Suprapubic skin (tissue), 4 donors: ENCODE measurements around the gene LAMA4. TPM values are rescaled to one million over a fixed set of nuclear protein-coding genes. Genes with fewer than 3 reads are reported as not detected.
A peak's percentile ranks its signal among the peaks of the same experiment; 100 is the strongest.

Experiments used
- DNase-seq, 2 donors: peaks; one replicate each; pipeline ENCODE4 v3.0.0-alpha.2; 2019; ENCODE audit warnings: low spot score in 2 of 2
- H3K27ac ChIP-seq: fragments of 200-600 bp; sonication (generic); one replicate; pipeline ENCODE4 v1.5.1; 2019
- H3K27me3 ChIP-seq: fragments of 200-600 bp; sonication (generic); one replicate; pipeline ENCODE4 v1.5.1; 2019
- H3K36me3 ChIP-seq: fragments of 200-600 bp; sonication (generic); one replicate; pipeline ENCODE4 v1.5.1; 2019
- H3K4me1 ChIP-seq: fragments of 200-600 bp; sonication (generic); one replicate; pipeline ENCODE4 v1.5.1; 2019
- H3K4me3 ChIP-seq: fragments of 200-600 bp; sonication (generic); one replicate; pipeline ENCODE4 v1.5.1; 2019; ENCODE audit warnings: mild to moderate bottlenecking
- H3K9me3 ChIP-seq: fragments of 200-600 bp; sonication (generic); one replicate; pipeline ENCODE4 v1.5.1; 2019
- EP300 ChIP-seq: sonication (generic); formaldehyde crosslinking; IDR thresholded peaks from one replicate; pipeline ENCODE4 v1.6.1; 2017; ENCODE audit warnings: antibody characterized with exemption
- POLR2A ChIP-seq, 2 donors: fragments of 450-650 bp; IDR thresholded peaks; one replicate each; pipeline ENCODE4 v1.6.1; 2017; ENCODE audit warnings: antibody characterized with exemption in 2 of 2, mild to moderate bottlenecking in 2 of 2, moderate library complexity in 2 of 2
- POLR2AphosphoS5 ChIP-seq, 3 donors: sonication (generic); formaldehyde crosslinking; IDR thresholded peaks; one replicate each; pipeline ENCODE4 v1.6.1; 2017; ENCODE audit warnings: antibody characterized with exemption in 3 of 3
- WGBS: methylation state at CpG from one replicate; pipeline ENCODE4 v1.1.5; 2018; 5-methylcytosine and 5-hydroxymethylcytosine counted together
- total RNA-seq, 4 donors: library from RNA; depleted of rRNA; stranded (reverse); fragments of >200 nt; gene quantifications; one replicate each; pipeline ENCODE4 v1.1.0, GENCODE V29; 2016
- TF ChIP-seq, protein P1 (sequence below), 2 donors: fragments of 200-600 bp in 1 of 2; fragments of 450-650 bp in 1 of 2; sonication (generic) in 1 of 2; IDR thresholded peaks; one replicate each; pipeline ENCODE4 v1.5.1; 2016 to 2019; ENCODE audit warnings: antibody characterized with exemption in 2 of 2, mild to moderate bottlenecking in 1 of 2, moderate library complexity in 1 of 2

LAMA4 gene
- total RNA-seq, 4 donors from 2014 or later, result 10.4 to 44.0 (median 23.6) TPM

GRCh38 chr6:112254921-112255320 is 554 bp upstream of the LAMA4 start:
- TF ChIP-seq EP300 (no peak), POLR2A (IDR thresholded peaks at IDR 0.05) (no peak), POLR2AphosphoS5 (IDR thresholded peaks at IDR 0.05) (no peak)
- TF ChIP-seq, protein P1, sequence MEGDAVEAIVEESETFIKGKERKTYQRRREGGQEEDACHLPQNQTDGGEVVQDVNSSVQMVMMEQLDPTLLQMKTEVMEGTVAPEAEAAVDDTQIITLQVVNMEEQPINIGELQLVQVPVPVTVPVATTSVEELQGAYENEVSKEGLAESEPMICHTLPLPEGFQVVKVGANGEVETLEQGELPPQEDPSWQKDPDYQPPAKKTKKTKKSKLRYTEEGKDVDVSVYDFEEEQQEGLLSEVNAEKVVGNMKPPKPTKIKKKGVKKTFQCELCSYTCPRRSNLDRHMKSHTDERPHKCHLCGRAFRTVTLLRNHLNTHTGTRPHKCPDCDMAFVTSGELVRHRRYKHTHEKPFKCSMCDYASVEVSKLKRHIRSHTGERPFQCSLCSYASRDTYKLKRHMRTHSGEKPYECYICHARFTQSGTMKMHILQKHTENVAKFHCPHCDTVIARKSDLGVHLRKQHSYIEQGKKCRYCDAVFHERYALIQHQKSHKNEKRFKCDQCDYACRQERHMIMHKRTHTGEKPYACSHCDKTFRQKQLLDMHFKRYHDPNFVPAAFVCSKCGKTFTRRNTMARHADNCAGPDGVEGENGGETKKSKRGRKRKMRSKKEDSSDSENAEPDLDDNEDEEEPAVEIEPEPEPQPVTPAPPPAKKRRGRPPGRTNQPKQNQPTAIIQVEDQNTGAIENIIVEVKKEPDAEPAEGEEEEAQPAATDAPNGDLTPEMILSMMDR (IDR thresholded peaks at IDR 0.05), result no peak
- peak overlapping the region; percentile 89 for H3K27ac ChIP-seq
- H3K27me3 ChIP-seq, result no peaks in the 10 kb centered on the region
- H3K9me3 ChIP-seq, result no peaks in the 10 kb centered on the region
- peak overlapping the region; percentile 77 for H3K4me3 ChIP-seq
- H3K4me1 ChIP-seq, result peaks cover 32% of the 10 kb centered on the region
- no peaks in the 10 kb centered on the region for H3K36me3 ChIP-seq
- 61% methylated on average over 3 of the region's 3 CpGs for WGBS
- no peak for DNase-seq

- Histone ChIP-seq H3K27ac (peak overlapping the region; percentile 89), H3K4me1 (peaks cover 41% of the 10 kb centered on the region), H3K4me3 (peak overlapping the region; percentile 77), H3K27me3 (no peaks in the 10 kb centered on the region), H3K36me3 (no peaks in the 10 kb centered on the region), H3K9me3 (no peaks in the 10 kb centered on the region)
- DNase-seq, result no peak
- 2% methylated on average over 7 of the region's 8 CpGs for WGBS
- TF ChIP-seq POLR2AphosphoS5 (IDR thresholded peaks at IDR 0.05) (no peak), POLR2A (IDR thresholded peaks at IDR 0.05) (no peak), EP300 (no peak)
- TF ChIP-seq, protein P1 (IDR thresholded peaks at IDR 0.05), result no peak
Measured at GRCh38 chr6:112253498-112253840, 898 bp downstream of the LAMA4 start.

DNA sequence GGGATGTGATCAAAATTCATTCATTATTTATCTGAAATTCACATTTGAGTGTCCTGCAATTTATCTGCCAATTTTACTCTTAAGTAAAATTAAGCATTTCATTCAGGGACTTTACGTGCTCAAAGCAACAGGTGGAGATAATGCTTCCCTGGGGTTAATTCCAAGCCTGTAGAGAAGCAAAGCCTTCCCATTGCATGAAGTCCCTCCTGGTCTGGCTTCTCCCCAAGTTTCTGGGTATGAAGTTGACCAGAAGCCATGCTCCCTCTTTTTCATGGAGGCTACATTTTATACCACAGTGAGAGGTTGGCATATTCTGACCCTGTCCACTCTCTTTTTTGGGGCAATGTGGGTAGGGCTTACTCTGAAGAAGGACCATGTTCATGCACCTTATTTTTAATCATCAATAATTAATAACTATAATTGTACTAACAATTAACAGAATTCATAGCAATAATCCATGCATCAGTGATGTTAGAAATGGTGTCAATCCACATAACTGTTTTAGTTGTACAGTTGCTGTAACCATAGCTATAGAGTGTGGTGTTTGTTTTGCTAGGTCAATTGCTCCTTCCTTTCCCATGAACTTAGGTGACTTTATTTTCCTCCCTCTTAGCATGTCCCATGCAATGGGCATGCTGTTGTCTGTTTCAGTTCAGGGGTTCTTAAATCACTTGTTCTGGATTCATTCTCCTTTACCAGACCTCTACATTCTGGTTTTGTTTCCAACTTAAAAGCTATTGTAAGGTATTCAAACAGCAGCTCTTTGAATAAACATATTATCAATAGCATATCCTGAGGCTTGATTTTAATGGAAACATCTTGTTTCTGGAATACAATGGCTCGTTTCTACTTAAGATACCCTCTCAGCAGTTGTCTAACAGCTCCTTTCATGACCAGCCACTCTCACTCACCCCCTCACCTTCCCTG is 1.5 kb downstream of the LAMA4 start:
- no peak for TF ChIP-seq POLR2AphosphoS5 (IDR thresholded peaks at IDR 0.05)
- H3K36me3 ChIP-seq, result no peaks in the 10 kb centered on the region
- peak overlapping the region; percentile 89 for H3K27ac ChIP-seq
- H3K27me3 ChIP-seq, result no peaks in the 10 kb centered on the region
- H3K4me3 ChIP-seq, result peak overlapping the region; percentile 77
- no peak for DNase-seq
- 29% methylated on average over 2 of the region's 2 CpGs for WGBS
- no peaks in the 10 kb centered on the region for H3K9me3 ChIP-seq
- peaks cover 43% of the 10 kb centered on the region for H3K4me1 ChIP-seq

DNA sequence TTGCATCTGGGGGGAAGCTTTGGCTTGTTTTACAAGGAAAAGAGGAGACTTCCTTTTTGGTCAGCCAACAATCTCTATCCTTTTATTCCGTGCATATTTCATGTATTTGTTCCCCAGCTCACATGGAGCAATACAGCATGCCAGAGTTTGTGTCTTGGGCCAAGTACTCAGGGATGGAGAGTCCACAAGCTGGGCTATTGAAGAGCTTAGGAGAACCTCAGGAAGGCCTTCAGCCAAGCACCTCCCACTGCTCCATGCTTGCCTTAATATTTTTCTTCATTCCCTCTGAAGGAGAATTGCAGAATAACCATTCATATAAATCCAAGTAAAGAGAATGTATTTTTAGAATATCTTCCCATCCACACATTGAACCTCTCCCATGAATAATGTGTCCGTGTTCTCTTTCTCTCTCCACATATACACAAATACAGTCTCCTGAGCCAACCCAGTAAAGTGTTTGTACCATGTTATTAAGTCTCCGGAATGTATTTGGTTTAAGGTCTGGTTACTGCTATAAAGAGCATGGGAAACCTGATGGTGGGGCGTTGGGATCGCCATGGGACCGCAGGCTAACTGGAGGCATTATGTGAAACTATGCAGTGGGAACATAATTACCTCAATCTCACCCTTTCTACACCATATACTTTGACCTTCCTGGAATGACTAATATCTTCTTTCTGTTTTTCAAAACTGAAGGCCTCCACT is 3.0 kb downstream of the LAMA4 start:
- Histone ChIP-seq H3K27ac (peak overlapping the region; percentile 54), H3K4me1 (peaks cover 52% of the 10 kb centered on the region), H3K36me3 (no peaks in the 10 kb centered on the region), H3K9me3 (no peaks in the 10 kb centered on the region), H3K27me3 (no peaks in the 10 kb centered on the region), H3K4me3 (peak overlapping the region; percentile 77)
- 58% methylated on average over 6 of the region's 6 CpGs for WGBS
- TF ChIP-seq POLR2AphosphoS5 (IDR thresholded peaks at IDR 0.05), result peak in 1 of 3 donors; percentile 28
- TF ChIP-seq POLR2A (IDR thresholded peaks at IDR 0.05), result no peak
- no peak for TF ChIP-seq EP300
- TF ChIP-seq, protein P1 (IDR thresholded peaks at IDR 0.05), result no peak
- DNase-seq, result peak in 1 of 2 donors; percentile 77

DNA sequence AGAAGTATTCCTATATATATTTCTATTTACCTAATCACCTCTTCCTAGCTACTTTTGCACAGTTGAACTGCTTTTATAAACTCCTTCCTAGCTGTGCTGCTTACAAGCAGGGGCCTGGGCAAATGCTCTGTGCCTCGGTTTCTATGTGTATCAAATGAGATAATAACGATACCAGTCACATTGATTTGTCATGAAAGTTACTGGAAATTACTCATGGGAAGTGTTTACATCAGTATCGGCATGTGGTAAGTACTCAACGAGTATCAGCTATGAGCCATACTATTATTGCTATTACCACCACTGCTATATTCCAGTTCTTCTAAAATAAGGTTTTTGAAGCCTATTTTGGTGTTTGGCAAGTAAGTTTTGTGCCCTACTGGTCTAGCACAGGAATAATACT is 4.9 kb downstream of the LAMA4 start:
- H3K27me3 ChIP-seq, result no peaks in the 10 kb centered on the region
- TF ChIP-seq POLR2A (IDR thresholded peaks at IDR 0.05) (no peak), EP300 (no peak), POLR2AphosphoS5 (IDR thresholded peaks at IDR 0.05) (no peak)
- TF ChIP-seq, protein P1 (IDR thresholded peaks at IDR 0.05), result no peak
- H3K9me3 ChIP-seq, result no peaks in the 10 kb centered on the region
- DNase-seq, result no peak
- peak overlapping the region; percentile 54 for H3K27ac ChIP-seq
- H3K4me3 ChIP-seq, result no peak overlapping the region
- no peaks in the 10 kb centered on the region for H3K36me3 ChIP-seq
- peaks cover 50% of the 10 kb centered on the region for H3K4me1 ChIP-seq
- 75% methylated on average over 4 of the region's 4 CpGs for WGBS
